ENCODE results near the gene ART5. TPM values are rescaled to one million over a fixed set of nuclear protein-coding genes. Genes with fewer than 3 reads are reported as not detected.

The ART5 gene
- polyA plus RNA-seq, 1 donor (not counting 4 experiments of a cell fraction or from before 2014, with no cell fraction given): not detected

- Histone ChIP-seq H3K9me1 (ENCODE audit: control insufficient read depth, extremely low read depth, insufficient read depth, low read length) (no peaks in the 10 kb centered on the region), H3K4me3 (ENCODE audit: control insufficient read depth in 2 of 3, extremely low read depth in 1 of 3, insufficient read depth in 2 of 3, low read depth in 1 of 3, low read length in 3 of 3) (no peak overlapping the region), H3K27me3 (ENCODE audit: control insufficient read depth, extremely low read depth, insufficient read depth, low read length) (no peaks in the 10 kb centered on the region), H3K4me2 (ENCODE audit: control insufficient read depth, extremely low read depth, insufficient read depth, low read depth, low read length) (no peak overlapping the region), H3K79me2 (ENCODE audit: control insufficient read depth, insufficient read depth, low read length) (no peaks in the 10 kb centered on the region), H2AFZ (ENCODE audit: control insufficient read depth, low read length) (no peak overlapping the region), H3K9ac (ENCODE audit: control insufficient read depth, extremely low read depth, insufficient read depth, low read length) (no peak overlapping the region), H4K20me1 (ENCODE audit: control insufficient read depth, extremely low read depth, insufficient read depth, low read length) (no peaks in the 10 kb centered on the region), H3K9me3 (ENCODE audit: control insufficient read depth, low read depth, low read length) (no peaks in the 10 kb centered on the region), H3K27ac (ENCODE audit: control insufficient read depth, insufficient read depth, low read length) (no peak overlapping the region), H3K36me3 (ENCODE audit: control insufficient read depth in 2 of 2, extremely low read depth in 1 of 2, insufficient read depth in 2 of 2, low read length in 2 of 2) (peaks cover 25 to 27% of the 10 kb centered on the region in 2 experiments), H3K4me1 (ENCODE audit: control insufficient read depth, extremely low read depth, insufficient read depth, low read length) (no peaks in the 10 kb centered on the region)
- TF ChIP-seq, protein P1, sequence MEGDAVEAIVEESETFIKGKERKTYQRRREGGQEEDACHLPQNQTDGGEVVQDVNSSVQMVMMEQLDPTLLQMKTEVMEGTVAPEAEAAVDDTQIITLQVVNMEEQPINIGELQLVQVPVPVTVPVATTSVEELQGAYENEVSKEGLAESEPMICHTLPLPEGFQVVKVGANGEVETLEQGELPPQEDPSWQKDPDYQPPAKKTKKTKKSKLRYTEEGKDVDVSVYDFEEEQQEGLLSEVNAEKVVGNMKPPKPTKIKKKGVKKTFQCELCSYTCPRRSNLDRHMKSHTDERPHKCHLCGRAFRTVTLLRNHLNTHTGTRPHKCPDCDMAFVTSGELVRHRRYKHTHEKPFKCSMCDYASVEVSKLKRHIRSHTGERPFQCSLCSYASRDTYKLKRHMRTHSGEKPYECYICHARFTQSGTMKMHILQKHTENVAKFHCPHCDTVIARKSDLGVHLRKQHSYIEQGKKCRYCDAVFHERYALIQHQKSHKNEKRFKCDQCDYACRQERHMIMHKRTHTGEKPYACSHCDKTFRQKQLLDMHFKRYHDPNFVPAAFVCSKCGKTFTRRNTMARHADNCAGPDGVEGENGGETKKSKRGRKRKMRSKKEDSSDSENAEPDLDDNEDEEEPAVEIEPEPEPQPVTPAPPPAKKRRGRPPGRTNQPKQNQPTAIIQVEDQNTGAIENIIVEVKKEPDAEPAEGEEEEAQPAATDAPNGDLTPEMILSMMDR (optimal IDR thresholded peaks at IDR 0.05 in 1 of 3, IDR thresholded peaks at IDR 0.05 in 1 of 3, conservative IDR thresholded peaks at IDR 0.05 in 1 of 3; ENCODE audit: extremely low read depth in 1 of 3, insufficient read depth in 2 of 3, low read length in 3 of 3): no peak
- TF ChIP-seq EZH2 (IDR thresholded peaks at IDR 0.05; ENCODE audit: low read length): no peak
- DNase-seq (ENCODE audit: low read depth, low spot score) (no peak), FAIRE-seq (no peak)
- dilution Hi-C loops (cut with MboI; ENCODE audit: extremely low pct_ligation_motif_present, low sequenced_read_pairs): no loop called here
Measured at GRCh38 chr11:3685923-3686322, 44.1 kb upstream of the ART5 start.

DNA sequence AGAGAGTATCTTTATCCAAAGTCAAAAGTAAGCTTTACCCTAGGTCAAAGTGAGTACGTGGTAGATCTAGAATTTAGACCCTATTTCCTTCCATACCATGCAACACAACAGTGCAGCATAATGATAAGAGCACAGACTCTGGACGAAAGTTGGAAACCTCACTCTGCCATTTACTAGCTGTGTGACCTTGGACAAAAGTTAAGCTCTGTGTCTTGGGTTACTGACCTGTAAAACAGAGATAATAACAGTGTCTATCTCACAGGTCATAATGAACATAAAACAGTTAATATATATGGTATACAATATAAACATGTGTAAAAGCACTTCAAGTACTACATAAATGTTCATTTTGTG is 43.0 kb upstream of the ART5 start:
- peaks cover 24 to 27% of the 10 kb centered on the region in 2 experiments for H3K36me3 ChIP-seq (ENCODE audit: control insufficient read depth in 2 of 2, extremely low read depth in 1 of 2, insufficient read depth in 2 of 2, low read length in 2 of 2)
- DNase-seq (ENCODE audit: low read depth, low spot score) (no peak), FAIRE-seq (no peak)
- no peak overlapping the region for H3K9ac ChIP-seq (ENCODE audit: control insufficient read depth, extremely low read depth, insufficient read depth, low read length)
- H3K4me2 ChIP-seq (ENCODE audit: control insufficient read depth, extremely low read depth, insufficient read depth, low read depth, low read length): no peak overlapping the region
- H3K79me2 ChIP-seq (ENCODE audit: control insufficient read depth, insufficient read depth, low read length): no peaks in the 10 kb centered on the region
- no peaks in the 10 kb centered on the region for H3K9me3 ChIP-seq (ENCODE audit: control insufficient read depth, low read depth, low read length)
- no peaks in the 10 kb centered on the region for H3K9me1 ChIP-seq (ENCODE audit: control insufficient read depth, extremely low read depth, insufficient read depth, low read length)
- TF ChIP-seq, protein P1 (optimal IDR thresholded peaks at IDR 0.05 in 1 of 3, IDR thresholded peaks at IDR 0.05 in 1 of 3, conservative IDR thresholded peaks at IDR 0.05 in 1 of 3; ENCODE audit: extremely low read depth in 1 of 3, insufficient read depth in 2 of 3, low read length in 3 of 3): no peak
- no peak for TF ChIP-seq EZH2 (IDR thresholded peaks at IDR 0.05; ENCODE audit: low read length)
- no peaks in the 10 kb centered on the region for H3K4me1 ChIP-seq (ENCODE audit: control insufficient read depth, extremely low read depth, insufficient read depth, low read length)
- no peak overlapping the region for H3K27ac ChIP-seq (ENCODE audit: control insufficient read depth, insufficient read depth, low read length)
- no peaks in the 10 kb centered on the region for H4K20me1 ChIP-seq (ENCODE audit: control insufficient read depth, extremely low read depth, insufficient read depth, low read length)
- no peak overlapping the region for H3K4me3 ChIP-seq (ENCODE audit: control insufficient read depth in 2 of 3, extremely low read depth in 1 of 3, insufficient read depth in 2 of 3, low read depth in 1 of 3, low read length in 3 of 3)
- H2AFZ ChIP-seq (ENCODE audit: control insufficient read depth, low read length): no peak overlapping the region
- dilution Hi-C loops (cut with MboI; ENCODE audit: extremely low pct_ligation_motif_present, low sequenced_read_pairs): no loop called here
- no peaks in the 10 kb centered on the region for H3K27me3 ChIP-seq (ENCODE audit: control insufficient read depth, extremely low read depth, insufficient read depth, low read length)

Measured in keratinocyte (primary cell).